GM12801 (cell line): ENCODE results near the gene NUDT22.

Source experiments
- CTCF ChIP-seq: IDR thresholded peaks from one replicate; pipeline ENCODE4 v1.5.1; 2011; ENCODE audit warnings: control low read depth; ENCODE audit not compliant: insufficient read length; ENCODE audit errors: extremely low read depth

The NUDT22 gene

GRCh38 chr11:64264371-64264852 lies 38.3 kb downstream of the NUDT22 start:
- TF ChIP-seq CTCF: no peak

GRCh38 chr11:64265176-64266160 lies 39.4 kb downstream of the NUDT22 start:
- TF ChIP-seq CTCF: no peak

GRCh38 chr11:64266339-64266738 lies 40.3 kb downstream of the NUDT22 start:
- no peak for TF ChIP-seq CTCF

GRCh38 chr11:64267207-64267945 lies 41.3 kb downstream of the NUDT22 start:
- no peak for TF ChIP-seq CTCF

GRCh38 chr11:64268025-64268892 lies 42.2 kb downstream of the NUDT22 start:
- no peak for TF ChIP-seq CTCF

- no peak for TF ChIP-seq CTCF
Observed at GRCh38 chr11:64268893-64269539, 42.9 kb downstream of the NUDT22 start.
